DMS53 treated with DMSO at 0.1 percent for 48 hours (cell line): ENCODE results near the gene ACIN1.

Experiments
- DNase-seq: peaks from one replicate; lab custom pipeline; 2025; ENCODE audit not compliant: unreplicated experiment; lab: John Stamatoyannopoulos, UW

Gene ACIN1

GRCh38 chr14:23094666-23095195, at the start of gene ACIN1:
Gene ACIN1 (minus strand): TSS chr14:23095136. CDS start chr14:23095112, 24 bp downstream.
- DNase-seq, result no peak

GRCh38 chr14:23143911-23144310, 49.0 kb upstream of the ACIN1 start:
- no peak for DNase-seq

GRCh38 chr14:23142826-23143225, 47.9 kb upstream of the ACIN1 start:
- no peak for DNase-seq

GRCh38 chr14:23141706-23142444, 46.9 kb upstream of the ACIN1 start:
- no peak for DNase-seq

GRCh38 chr14:23140371-23140770, 45.4 kb upstream of the ACIN1 start:
- no peak for DNase-seq

- DNase-seq, result no peak
Measured at GRCh38 chr14:23139874-23140273, 44.9 kb upstream of the ACIN1 start.

GRCh38 chr14:23137813-23138535, 43.0 kb upstream of the ACIN1 start:
- no peak for DNase-seq

GRCh38 chr14:23137192-23137812, 42.4 kb upstream of the ACIN1 start:
- no peak for DNase-seq

GRCh38 chr14:23136566-23137133, 41.7 kb upstream of the ACIN1 start:
- DNase-seq, result no peak

- no peak for DNase-seq
Measured at GRCh38 chr14:23132970-23133369, 38.0 kb upstream of the ACIN1 start.

GRCh38 chr14:23131482-23131881, 36.5 kb upstream of the ACIN1 start:
- no peak for DNase-seq

- no peak for DNase-seq
Measured at GRCh38 chr14:23130871-23131270, 35.9 kb upstream of the ACIN1 start.

- no peak for DNase-seq
Measured at GRCh38 chr14:23129759-23130316, 34.9 kb upstream of the ACIN1 start.

- DNase-seq, result no peak
Measured at GRCh38 chr14:23128969-23129758, 34.2 kb upstream of the ACIN1 start.

- DNase-seq, result no peak
Measured at GRCh38 chr14:23127861-23128260, 32.9 kb upstream of the ACIN1 start.

GRCh38 chr14:23126548-23127278, 31.8 kb upstream of the ACIN1 start:
- no peak for DNase-seq

GRCh38 chr14:23125933-23126524, 31.1 kb upstream of the ACIN1 start:
- DNase-seq, result no peak

GRCh38 chr14:23125011-23125410, 30.1 kb upstream of the ACIN1 start:
- DNase-seq, result no peak

GRCh38 chr14:23124337-23124954, 29.5 kb upstream of the ACIN1 start:
- no peak for DNase-seq
